ENCODE data around the gene PCNX3. TPM values are rescaled to one million over a fixed set of nuclear protein-coding genes. Genes with fewer than 3 reads are reported as not detected.

Gene PCNX3
- total RNA-seq, 1 experiment from 2014 or later, result 50.4 TPM

GRCh38 chr11:65651339-65651588 is 35.7 kb downstream of the PCNX3 start:
- Histone ChIP-seq H2AFZ (ENCODE audit: low read depth, low read length, poor library complexity, severe bottlenecking) (no peak overlapping the region), H3K9me3 (ENCODE audit: control insufficient read depth in 1 of 2, insufficient read depth in 1 of 2, low read depth in 1 of 2, low read length in 2 of 2) (no peaks in the 10 kb centered on the region), H3K4me3 (replicated peaks in 1 of 2; ENCODE audit: low read depth in 1 of 2, low read length in 2 of 2) (0 out of 4 replicates have a peak overlapping the region, but pooled peaks of 1 of the 2 experiments have one; percentile 62), H3K27me3 (ENCODE audit: insufficient read depth, low read length) (no peaks in the 10 kb centered on the region), H3K79me2 (ENCODE audit: insufficient read depth, low read length) (peaks cover 3% of the 10 kb centered on the region; the same call in 1 of the 2 replicates), H3K36me3 (ENCODE audit: control insufficient read depth in 1 of 2, insufficient read depth in 2 of 2, low read length in 2 of 2) (peaks cover 11 to 20% of the 10 kb centered on the region in 2 experiments; a peak in 2 of 4 replicates), H3K4me1 (ENCODE audit: control insufficient read depth in 1 of 2, insufficient read depth in 2 of 2, low read length in 2 of 2) (peaks cover 40 to 66% of the 10 kb centered on the region in 2 experiments), H3K27ac (ENCODE audit: low read depth, low read length) (peak overlapping the region; percentile 96), H3K4me2 (ENCODE audit: low read length) (peak overlapping the region; percentile 93), H4K20me1 (ENCODE audit: insufficient read depth) (no peaks in the 10 kb centered on the region), H3K9ac (ENCODE audit: low read length) (peak overlapping the region; percentile 80), H3K9me2 (ENCODE audit: insufficient read depth) (no peaks in the 10 kb centered on the region)
- CTCF ChIA-PET, result no interaction called here
- TF ChIP-seq FOSL1 (IDR thresholded peaks at IDR 0.05; ENCODE audit: low read depth), result no peak
- DNase-seq (ENCODE audit: low read depth, low spot score) (no peak), ATAC-seq (no peak)
- RAD21 ChIA-PET (ENCODE audit: low non-redundant PET in 1 of 2, low total read pairs in 2 of 2, uncharacterized antibody in 2 of 2, unreplicated experiment in 2 of 2), result no interaction called here
- no TSS peak for BruUV-seq (replicated peaks)
- intact Hi-C loops (cut with micrococcal nuclease), result no loop called here
- POLR2A ChIA-PET, result interaction anchor here (1.0 to 1.4 kb wide), 2 partner anchors 36 to 57 kb away, joined by 3 read pairs; partner anchors contain the start of gene PCNX3

GRCh38 chr11:65651589-65652510 is 36.3 kb downstream of the PCNX3 start:
- ChIA-PET CTCF (no interaction called here), POLR2A (interaction anchor here (1.0 to 2.6 kb wide), 6 partner anchors 10 to 208 kb away, joined by 3 to 24 read pairs (median 3); partner anchors contain the start of genes PCNX3, RELA and SIPA1), RAD21 (ENCODE audit: low non-redundant PET in 1 of 2, low total read pairs in 2 of 2, uncharacterized antibody in 2 of 2, unreplicated experiment in 2 of 2) (no interaction called here)
- no peak for DNase-seq (ENCODE audit: low read depth, low spot score)
- no peaks in the 10 kb centered on the region for H4K20me1 ChIP-seq (ENCODE audit: insufficient read depth)
- no peaks in the 10 kb centered on the region for H3K9me2 ChIP-seq (ENCODE audit: insufficient read depth)
- H3K36me3 ChIP-seq (ENCODE audit: control insufficient read depth in 1 of 2, insufficient read depth in 2 of 2, low read length in 2 of 2), result peaks cover 13 to 23% of the 10 kb centered on the region in 2 experiments; a peak in 2 of 4 replicates
- H3K79me2 ChIP-seq (ENCODE audit: insufficient read depth, low read length), result peaks cover 6% of the 10 kb centered on the region; the same call in 1 of the 2 replicates
- H3K4me1 ChIP-seq (ENCODE audit: control insufficient read depth in 1 of 2, insufficient read depth in 2 of 2, low read length in 2 of 2), result peaks cover 38 to 62% of the 10 kb centered on the region in 2 experiments
- intact Hi-C loops (cut with micrococcal nuclease), result no loop called here
- H3K27ac ChIP-seq (ENCODE audit: low read depth, low read length), result peak overlapping the region; percentile 96
- no peaks in the 10 kb centered on the region for H3K9me3 ChIP-seq (ENCODE audit: control insufficient read depth in 1 of 2, insufficient read depth in 1 of 2, low read depth in 1 of 2, low read length in 2 of 2)
- peak overlapping the region; percentile 51 to 62 for H3K4me3 ChIP-seq (replicated peaks in 1 of 2; ENCODE audit: low read depth in 1 of 2, low read length in 2 of 2)
- peak overlapping the region; percentile 80 for H3K9ac ChIP-seq (ENCODE audit: low read length)
- ATAC-seq, result 0 out of 2 replicates have a peak, but pooled peaks have one; percentile 5
- peak overlapping the region; percentile 93 for H3K4me2 ChIP-seq (ENCODE audit: low read length)
- H3K27me3 ChIP-seq (ENCODE audit: insufficient read depth, low read length), result no peaks in the 10 kb centered on the region
- no peak overlapping the region for H2AFZ ChIP-seq (ENCODE audit: low read depth, low read length, poor library complexity, severe bottlenecking)
- TF ChIP-seq SRF (IDR thresholded peaks at IDR 0.05; ENCODE audit: low read depth), result no peak
- peak; percentile 48; the same call in 1 of the 2 replicates for TF ChIP-seq POLR2AphosphoS5 (IDR thresholded peaks at IDR 0.05; ENCODE audit: low read depth, low read length)
- no peak for TF ChIP-seq ZFX (IDR thresholded peaks at IDR 0.05)
- BruUV-seq (replicated peaks), result no TSS peak

Data from HCT116 (cell line).